GM12878 (cell line): ENCODE measurements around the gene SRBD1. TPM values are rescaled to one million over a fixed set of nuclear protein-coding genes. Genes with fewer than 3 reads are reported as not detected.

Experiments used
- ATAC-seq: fragments of 200-7000 bp; cut with Tn5 transposase; 3 replicates; pipeline ENCODE4 v1.9.1; 2020; ENCODE audit warnings: mild to moderate bottlenecking, moderate library complexity
- BruUV-seq: library from RNA; stranded (reverse); fragments of 400-500 nt; replicated peaks from 2 replicates; lab custom pipeline; 2021; lab: Mats Ljungman, UMichigan
- CTCF ChIA-PET: fragments of 300-600 bp; sonication (Branson Sonifier 250); formaldehyde crosslinking; extraction: SDS; loops from one replicate; lab custom pipeline; 2021; ENCODE audit warnings: inconsistent platforms; lab: Yijun Ruan, JAX
- POLR2A ChIA-PET: fragments of 350-600 bp; formaldehyde crosslinking; extraction: SDS; loops from one replicate; lab custom pipeline; 2021; ENCODE audit warnings: inconsistent platforms; lab: Charles Lee
- RAD21 ChIA-PET: fragments of 300-600 bp; sonication (Branson Sonifier 250); formaldehyde crosslinking; loops from one replicate; lab custom pipeline; 2023; ENCODE audit warnings: antibody characterized with exemption; ENCODE audit not compliant: unreplicated experiment; lab: Charles Lee
- SMC1A ChIA-PET: fragments of 300-600 bp; sonication (Branson Sonifier 250); formaldehyde crosslinking; loops from one replicate; lab custom pipeline; 2023; ENCODE audit not compliant: unreplicated experiment, uncharacterized antibody; lab: Charles Lee
- DNase-seq: peaks from one replicate; pipeline ENCODE4 v3.0.0-alpha.2; 2011; ENCODE audit warnings: low read depth, low spot score
- FAIRE-seq: peaks from 3 replicates; lab custom pipeline; 2011; peaks lifted over from hg19 to GRCh38; lab: Jason Lieb, UNC
- H2AFZ ChIP-seq: 2 replicates; pipeline ENCODE4 v1.6.0; 2011; ENCODE audit warnings: low read depth, low read length, control low read depth; ENCODE audit not compliant: control insufficient read depth
- H3K27ac ChIP-seq: 2 replicates; pipeline ENCODE4 v1.5.1; 2011; ENCODE audit warnings: control low read depth; ENCODE audit not compliant: control insufficient read depth, insufficient read depth
- H3K27me3 ChIP-seq, 2 experiments: replicated peaks in 1 of 2; 2 replicates each; pipeline versions ENCODE4 v1.6.0 to v1.6.1; 2011; ENCODE audit warnings: low read length in 1 of 2; ENCODE audit not compliant: control insufficient read depth in 2 of 2, insufficient read depth in 2 of 2
- H3K36me3 ChIP-seq, 2 experiments: 2 replicates each; pipeline ENCODE4 v1.5.1; 2011; ENCODE audit warnings: low read length in 1 of 2; ENCODE audit not compliant: control insufficient read depth in 2 of 2, insufficient read depth in 2 of 2
- H3K4me1 ChIP-seq: 2 replicates; pipeline ENCODE4 v1.6.1; 2011; ENCODE audit warnings: mild to moderate bottlenecking, low read length, moderate library complexity, mixed read lengths; ENCODE audit not compliant: control insufficient read depth, insufficient read depth
- H3K4me2 ChIP-seq: 2 replicates; pipeline ENCODE4 v1.6.0; 2011; ENCODE audit warnings: control low read depth; ENCODE audit not compliant: control insufficient read depth, insufficient read depth
- H3K4me3 ChIP-seq: fragments of 200-600 bp; sonication (generic); 2 replicates; pipeline ENCODE4 v1.5.1; 2016
- H3K79me2 ChIP-seq: 2 replicates; pipeline ENCODE4 v1.6.0; 2011; ENCODE audit warnings: low read length; ENCODE audit not compliant: control insufficient read depth, insufficient read depth
- H3K9ac ChIP-seq: 2 replicates; pipeline ENCODE4 v1.8.0; 2011; ENCODE audit warnings: low read length, control low read depth, mixed read lengths; ENCODE audit not compliant: control insufficient read depth, insufficient read depth
- H3K9me3 ChIP-seq: replicated peaks from 3 replicates; pipeline ENCODE4 v1.5.1; 2011; ENCODE audit warnings: mild to moderate bottlenecking, low read length; ENCODE audit not compliant: control insufficient read depth, insufficient read depth
- H4K20me1 ChIP-seq: 2 replicates; pipeline ENCODE4 v1.6.0; 2011; ENCODE audit not compliant: control insufficient read depth, insufficient read depth
- BCL11A ChIP-seq: IDR thresholded peaks from 2 replicates; pipeline ENCODE4 v1.6.1; 2011; ENCODE audit warnings: low read depth, low read length
- EED ChIP-seq: sonication (generic); IDR thresholded peaks from 2 replicates; pipeline ENCODE4 v1.6.1; 2016; ENCODE audit warnings: antibody characterized with exemption, low read depth
- GABPA ChIP-seq: IDR thresholded peaks from 2 replicates; pipeline ENCODE4 v1.6.1; 2014; ENCODE audit warnings: antibody characterized with exemption, low read depth, mild to moderate bottlenecking, inconsistent platforms
- HCFC1 ChIP-seq: fragments of 150-350 bp; IDR thresholded peaks from 2 replicates; pipeline ENCODE4 v1.6.1; 2014; ENCODE audit warnings: low read length
- LARP7 ChIP-seq: fragments of 450-650 bp; IDR thresholded peaks from 2 replicates; pipeline ENCODE4 v1.6.1; 2017; ENCODE audit warnings: mild to moderate bottlenecking
- POLR2A ChIP-seq: IDR thresholded peaks from 2 replicates; pipeline ENCODE4 v1.6.1; 2011; ENCODE audit warnings: low read depth, mild to moderate bottlenecking, low read length
- RB1 ChIP-seq: fragments of 450-650 bp; formaldehyde crosslinking; IDR thresholded peaks from 2 replicates; pipeline ENCODE4 v1.6.1; 2017; ENCODE audit warnings: mild to moderate bottlenecking, borderline replicate concordance
- RBBP5 ChIP-seq: fragments of 200-600 bp; sonication (generic); conservative IDR thresholded peaks from 2 replicates; pipeline ENCODE4 v1.6.1; 2016
- SIX5 ChIP-seq: IDR thresholded peaks from 2 replicates; pipeline ENCODE4 v1.6.1; 2011; ENCODE audit warnings: mild to moderate bottlenecking, low read depth, low read length, moderate library complexity; ENCODE audit not compliant: severe bottlenecking
- SMAD5 ChIP-seq: IDR thresholded peaks from 2 replicates; pipeline ENCODE4 v1.6.1; 2016; ENCODE audit warnings: antibody characterized with exemption, low read depth
- SMARCA5 ChIP-seq: fragments of 450-650 bp; IDR thresholded peaks from 2 replicates; pipeline ENCODE4 v1.6.1; 2017; ENCODE audit warnings: mild to moderate bottlenecking
- SPI1 ChIP-seq: IDR thresholded peaks from 2 replicates; pipeline ENCODE4 v1.6.1; 2011; ENCODE audit warnings: low read depth, mild to moderate bottlenecking, low read length, moderate library complexity, borderline replicate concordance; ENCODE audit not compliant: insufficient read depth
- WGBS: methylation state at CpG from one replicate; pipeline ENCODE4 v1.1.6; 2016; ENCODE audit warnings: low lambda C conversion rate; ENCODE audit not compliant: insufficient replicate concordance, insufficient coverage; ENCODE audit errors: missing lambda C conversion rate; 5-methylcytosine and 5-hydroxymethylcytosine counted together
- in situ Hi-C: fragments of 300-500 bp; cut with MboI; formaldehyde crosslinking; loops from 9 replicates; pipeline ENCODE4 v1.14.3; 2018; ENCODE audit warnings: mixed read lengths
- intact Hi-C: fragments of 100-400 bp; cut with micrococcal nuclease; formaldehyde crosslinking; loops from one replicate; pipeline ENCODE4 v1.14.2; 2022; ENCODE audit not compliant: unreplicated experiment
- polyA plus RNA-seq, 11 experiments: library from polyadenylated mRNA; depleted of rRNA in 4 of 11; unstranded in 6 of 11; stranded (reverse) in 5 of 11; fragments of >200 nt; fragmentation: Nextera tagmentation in 4 of 11; fragmentation: Illumina TruSeq in 1 of 11; extraction: Ambion mirVana in 4 of 11; extraction: Trizol in 1 of 11; gene quantifications; 1 replicate in 1 of 11; 2 replicates in 10 of 11; pipeline versions ENCODE4 v1.2.1 to v1.2.3, GENCODE V29; 2011 to 2016; ENCODE audit warnings: inconsistent platforms in 2 of 11, missing spikeins in 2 of 11, low read depth in 1 of 11
- total RNA-seq, 4 experiments: library from RNA; depleted of rRNA in 3 of 4; stranded (reverse); fragments of >200 nt in 3 of 4; fragmentation: Illumina TruSeq in 1 of 4; extraction: Trizol in 1 of 4; gene quantifications; 2 replicates each; pipeline versions ENCODE4 v1.2.1 to v1.2.3, GENCODE V29; 2013 to 2021
- TF ChIP-seq, protein P1 (sequence below): fragments of 450-650 bp; IDR thresholded peaks from 2 replicates; pipeline ENCODE4 v1.6.1; 2017; ENCODE audit warnings: mild to moderate bottlenecking, low read depth, inconsistent platforms; ENCODE audit not compliant: poor library complexity, severe bottlenecking
- TF ChIP-seq, protein P2 (sequence below): fragments of 450-650 bp; formaldehyde crosslinking; IDR thresholded peaks from 2 replicates; pipeline ENCODE4 v1.4.0; 2020; ENCODE audit warnings: mild to moderate bottlenecking, moderate library complexity
- TF ChIP-seq, protein P3 (sequence below): fragments of 450-650 bp; IDR thresholded peaks from 2 replicates; pipeline ENCODE4 v1.6.1; 2014; ENCODE audit warnings: mild to moderate bottlenecking
- TF ChIP-seq, protein P4 (sequence below): IDR thresholded peaks from 2 replicates; pipeline ENCODE4 v1.6.1; 2011; ENCODE audit warnings: mild to moderate bottlenecking, low read depth, low read length, moderate library complexity; ENCODE audit not compliant: insufficient replicate concordance

SRBD1 gene
- total and polyA plus RNA-seq, 10 of the 15 experiments (the other 5 are each of a cell fraction or from before 2014, with no cell fraction given): 9.7 to 33.1 (median 20.1) TPM

DNA sequence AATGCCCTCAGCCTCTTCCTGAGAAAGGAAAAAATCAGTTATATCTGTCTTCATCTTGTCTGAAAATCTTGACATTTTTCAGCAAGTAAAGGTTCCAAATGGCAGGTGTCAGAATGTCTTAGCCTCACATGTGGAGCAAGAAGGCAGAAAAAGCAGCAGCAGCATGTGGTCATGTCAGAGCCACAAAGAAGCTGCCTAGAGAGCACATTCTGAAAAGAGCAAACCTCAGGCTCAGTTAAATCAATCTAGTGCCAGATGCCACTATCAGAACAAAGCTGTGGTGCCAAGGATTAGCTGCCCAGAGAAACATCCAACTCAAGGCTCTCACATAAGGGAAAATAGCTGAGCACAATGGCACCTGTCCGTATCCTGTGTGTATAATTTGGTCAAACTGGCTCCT, 105.9 kb downstream of the SRBD1 start:
- peaks cover 2% of the 10 kb centered on the region; the same call in 2 of the 3 replicates for H3K9me3 ChIP-seq
- H3K27me3 ChIP-seq: no peaks in the 10 kb centered on the region
- no peaks in the 10 kb centered on the region for H4K20me1 ChIP-seq
- FAIRE-seq (no peak), ATAC-seq (no peak), DNase-seq (no peak)
- no peak overlapping the region for H3K4me2 ChIP-seq
- no peak overlapping the region for H3K27ac ChIP-seq
- BruUV-seq: no TSS peak
- ChIA-PET POLR2A (no interaction called here), RAD21 (interaction anchor here (0.8 kb wide), 1 partner anchor 10 kb away, joined by 4 read pairs; no protein-coding TSS in a partner anchor), SMC1A (interaction anchor here (0.6 to 1.7 kb wide), 3 partner anchors 11 to 524 kb away, joined by 3 to 9 read pairs (median 6); no protein-coding TSS in a partner anchor), CTCF (interaction anchor here (1.2 to 3.2 kb wide), 3 partner anchors 11 to 531 kb away, joined by 3 to 19 read pairs (median 5); no protein-coding TSS in a partner anchor)
- H3K4me3 ChIP-seq: no peak overlapping the region
- intact Hi-C loops: no loop called here
- WGBS: 94% methylated on average over 1 of the region's 1 CpG
- no peaks in the 10 kb centered on the region for H3K79me2 ChIP-seq
- H2AFZ ChIP-seq: no peak overlapping the region
- no peaks in the 10 kb centered on the region; a peak in 1 of 4 replicates for H3K36me3 ChIP-seq
- no peak overlapping the region for H3K9ac ChIP-seq
- H3K4me1 ChIP-seq: no peaks in the 10 kb centered on the region
- in situ Hi-C loops: no loop called here
- TF ChIP-seq, protein P1, sequence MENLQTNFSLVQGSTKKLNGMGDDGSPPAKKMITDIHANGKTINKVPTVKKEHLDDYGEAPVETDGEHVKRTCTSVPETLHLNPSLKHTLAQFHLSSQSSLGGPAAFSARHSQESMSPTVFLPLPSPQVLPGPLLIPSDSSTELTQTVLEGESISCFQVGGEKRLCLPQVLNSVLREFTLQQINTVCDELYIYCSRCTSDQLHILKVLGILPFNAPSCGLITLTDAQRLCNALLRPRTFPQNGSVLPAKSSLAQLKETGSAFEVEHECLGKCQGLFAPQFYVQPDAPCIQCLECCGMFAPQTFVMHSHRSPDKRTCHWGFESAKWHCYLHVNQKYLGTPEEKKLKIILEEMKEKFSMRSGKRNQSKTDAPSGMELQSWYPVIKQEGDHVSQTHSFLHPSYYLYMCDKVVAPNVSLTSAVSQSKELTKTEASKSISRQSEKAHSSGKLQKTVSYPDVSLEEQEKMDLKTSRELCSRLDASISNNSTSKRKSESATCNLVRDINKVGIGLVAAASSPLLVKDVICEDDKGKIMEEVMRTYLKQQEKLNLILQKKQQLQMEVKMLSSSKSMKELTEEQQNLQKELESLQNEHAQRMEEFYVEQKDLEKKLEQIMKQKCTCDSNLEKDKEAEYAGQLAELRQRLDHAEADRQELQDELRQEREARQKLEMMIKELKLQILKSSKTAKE: no peak
- TF ChIP-seq, protein P2, sequence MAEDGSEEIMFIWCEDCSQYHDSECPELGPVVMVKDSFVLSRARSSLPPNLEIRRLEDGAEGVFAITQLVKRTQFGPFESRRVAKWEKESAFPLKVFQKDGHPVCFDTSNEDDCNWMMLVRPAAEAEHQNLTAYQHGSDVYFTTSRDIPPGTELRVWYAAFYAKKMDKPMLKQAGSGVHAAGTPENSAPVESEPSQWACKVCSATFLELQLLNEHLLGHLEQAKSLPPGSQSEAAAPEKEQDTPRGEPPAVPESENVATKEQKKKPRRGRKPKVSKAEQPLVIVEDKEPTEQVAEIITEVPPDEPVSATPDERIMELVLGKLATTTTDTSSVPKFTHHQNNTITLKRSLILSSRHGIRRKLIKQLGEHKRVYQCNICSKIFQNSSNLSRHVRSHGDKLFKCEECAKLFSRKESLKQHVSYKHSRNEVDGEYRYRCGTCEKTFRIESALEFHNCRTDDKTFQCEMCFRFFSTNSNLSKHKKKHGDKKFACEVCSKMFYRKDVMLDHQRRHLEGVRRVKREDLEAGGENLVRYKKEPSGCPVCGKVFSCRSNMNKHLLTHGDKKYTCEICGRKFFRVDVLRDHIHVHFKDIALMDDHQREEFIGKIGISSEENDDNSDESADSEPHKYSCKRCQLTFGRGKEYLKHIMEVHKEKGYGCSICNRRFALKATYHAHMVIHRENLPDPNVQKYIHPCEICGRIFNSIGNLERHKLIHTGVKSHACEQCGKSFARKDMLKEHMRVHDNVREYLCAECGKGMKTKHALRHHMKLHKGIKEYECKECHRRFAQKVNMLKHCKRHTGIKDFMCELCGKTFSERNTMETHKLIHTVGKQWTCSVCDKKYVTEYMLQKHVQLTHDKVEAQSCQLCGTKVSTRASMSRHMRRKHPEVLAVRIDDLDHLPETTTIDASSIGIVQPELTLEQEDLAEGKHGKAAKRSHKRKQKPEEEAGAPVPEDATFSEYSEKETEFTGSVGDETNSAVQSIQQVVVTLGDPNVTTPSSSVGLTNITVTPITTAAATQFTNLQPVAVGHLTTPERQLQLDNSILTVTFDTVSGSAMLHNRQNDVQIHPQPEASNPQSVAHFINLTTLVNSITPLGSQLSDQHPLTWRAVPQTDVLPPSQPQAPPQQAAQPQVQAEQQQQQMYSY: no peak
- TF ChIP-seq GABPA (no peak), SPI1 (no peak), EED (no peak), RB1 (no peak), POLR2A (no peak), HCFC1 (no peak), RBBP5 (no peak), SMAD5 (no peak), LARP7 (no peak), SMARCA5 (no peak), SIX5 (no peak), BCL11A (no peak)
- TF ChIP-seq, protein P3, sequence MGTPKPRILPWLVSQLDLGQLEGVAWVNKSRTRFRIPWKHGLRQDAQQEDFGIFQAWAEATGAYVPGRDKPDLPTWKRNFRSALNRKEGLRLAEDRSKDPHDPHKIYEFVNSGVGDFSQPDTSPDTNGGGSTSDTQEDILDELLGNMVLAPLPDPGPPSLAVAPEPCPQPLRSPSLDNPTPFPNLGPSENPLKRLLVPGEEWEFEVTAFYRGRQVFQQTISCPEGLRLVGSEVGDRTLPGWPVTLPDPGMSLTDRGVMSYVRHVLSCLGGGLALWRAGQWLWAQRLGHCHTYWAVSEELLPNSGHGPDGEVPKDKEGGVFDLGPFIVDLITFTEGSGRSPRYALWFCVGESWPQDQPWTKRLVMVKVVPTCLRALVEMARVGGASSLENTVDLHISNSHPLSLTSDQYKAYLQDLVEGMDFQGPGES: no peak
- TF ChIP-seq, protein P4, sequence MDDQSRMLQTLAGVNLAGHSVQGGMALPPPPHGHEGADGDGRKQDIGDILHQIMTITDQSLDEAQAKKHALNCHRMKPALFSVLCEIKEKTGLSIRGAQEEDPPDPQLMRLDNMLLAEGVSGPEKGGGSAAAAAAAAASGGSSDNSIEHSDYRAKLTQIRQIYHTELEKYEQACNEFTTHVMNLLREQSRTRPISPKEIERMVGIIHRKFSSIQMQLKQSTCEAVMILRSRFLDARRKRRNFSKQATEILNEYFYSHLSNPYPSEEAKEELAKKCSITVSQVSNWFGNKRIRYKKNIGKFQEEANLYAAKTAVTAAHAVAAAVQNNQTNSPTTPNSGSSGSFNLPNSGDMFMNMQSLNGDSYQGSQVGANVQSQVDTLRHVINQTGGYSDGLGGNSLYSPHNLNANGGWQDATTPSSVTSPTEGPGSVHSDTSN: no peak
